ENCODE measurements around the gene ASMTL. TPM values are rescaled to one million over a fixed set of nuclear protein-coding genes. Genes with fewer than 3 reads are reported as not detected.
"Not testable (repeated sequence)": the region's sequence is repeated elsewhere in the genome, so short reads cannot be mapped to it uniquely, and the experiment has no call there.

ASMTL gene
- total RNA-seq, 1 donor from 2014 or later, result 19.1 TPM

GRCh38 chrX:1484638-1485019 lies 31.9 kb upstream of the ASMTL start:
- TF ChIP-seq CTCF (IDR thresholded peaks at IDR 0.05), result no peak
- H3K36me3 ChIP-seq, result no peaks in the 10 kb centered on the region
- H3K27me3 ChIP-seq (ENCODE audit: low read depth), result no peaks in the 10 kb centered on the region
- no peak overlapping the region for H3K27ac ChIP-seq
- no peak overlapping the region for H3K4me3 ChIP-seq
- peaks cover 12% of the 10 kb centered on the region for H3K4me1 ChIP-seq
- intact Hi-C loops (cut with DNase I), result no loop called here
- DNase-seq, result no peak
- ATAC-seq, result no peak
- peaks cover 3% of the 10 kb centered on the region for H3K9me3 ChIP-seq

- Histone ChIP-seq H3K36me3 (no peaks in the 10 kb centered on the region), H3K27me3 (ENCODE audit: low read depth) (no peaks in the 10 kb centered on the region), H3K27ac (no peak overlapping the region), H3K4me3 (no peak overlapping the region), H3K4me1 (peaks cover 12% of the 10 kb centered on the region), H3K9me3 (peaks cover 5% of the 10 kb centered on the region)
- ATAC-seq (no peak), DNase-seq (no peak)
- no peak for TF ChIP-seq CTCF (IDR thresholded peaks at IDR 0.05)
- intact Hi-C loops (cut with DNase I), result no loop called here
These were observed 31.3 kb upstream of the ASMTL start for GRCh38 chrX:1483843-1484637.

GRCh38 chrX:1482530-1482928 lies 29.8 kb upstream of the ASMTL start:
- H3K4me1 ChIP-seq, result peaks cover 12% of the 10 kb centered on the region
- ATAC-seq; H3K9me3 ChIP-seq; DNase-seq; H3K27ac ChIP-seq; H3K36me3 ChIP-seq; intact Hi-C loops (cut with DNase I); H3K27me3 ChIP-seq (ENCODE audit: low read depth); H3K4me3 ChIP-seq: not testable (repeated sequence)

- peak; percentile 86 to 88 for ATAC-seq
- TF ChIP-seq CTCF (IDR thresholded peaks at IDR 0.05), result no peak
- Histone ChIP-seq H3K4me3 (peak overlapping the region; percentile 25), H3K27ac (peak overlapping the region; percentile 76), H3K36me3 (no peaks in the 10 kb centered on the region), H3K4me1 (peaks cover 12% of the 10 kb centered on the region), H3K27me3 (ENCODE audit: low read depth) (no peaks in the 10 kb centered on the region), H3K9me3 (peaks cover 5% of the 10 kb centered on the region)
- intact Hi-C loops (cut with DNase I), result no loop called here
- peak; percentile 75 for DNase-seq
These were observed 29.2 kb upstream of the ASMTL start for GRCh38 chrX:1481636-1482529.

GRCh38 chrX:1480082-1480785 lies 27.5 kb upstream of the ASMTL start:
- no peak for ATAC-seq
- intact Hi-C loops (cut with DNase I), result no loop called here
- H3K27ac ChIP-seq, result no peak overlapping the region
- TF ChIP-seq CTCF (IDR thresholded peaks at IDR 0.05), result no peak
- H3K4me3 ChIP-seq, result no peak overlapping the region
- DNase-seq, result no peak
- peaks cover 12% of the 10 kb centered on the region for H3K4me1 ChIP-seq
- no peaks in the 10 kb centered on the region for H3K27me3 ChIP-seq (ENCODE audit: low read depth)
- no peaks in the 10 kb centered on the region for H3K36me3 ChIP-seq
- peaks cover 5% of the 10 kb centered on the region for H3K9me3 ChIP-seq
